Gastroesophageal sphincter (tissue), 4 donors: ENCODE data around the gene ZBED5. TPM values are rescaled to one million over a fixed set of nuclear protein-coding genes. Genes with fewer than 3 reads are reported as not detected.
"Not testable (repeated sequence)": the region's sequence is repeated elsewhere in the genome, so short reads cannot be mapped to it uniquely, and the experiment has no call there.

Experiments used
- ATAC-seq: fragments of 150-250 bp; one replicate; pipeline ENCODE4 v1.9.1; 2016; ENCODE audit warnings: mild to moderate bottlenecking, moderate library complexity
- H3K27ac ChIP-seq, 4 donors: fragments of 200-600 bp; sonication (generic) in 3 of 4; 1 replicate in 3 of 4; 2 replicates in 1 of 4; pipeline ENCODE4 v1.5.1; 2016 to 2019
- H3K27me3 ChIP-seq: fragments of 200-600 bp; sonication (generic); one replicate; pipeline ENCODE4 v1.5.1; 2019
- H3K36me3 ChIP-seq, 2 donors: fragments of 200-600 bp; sonication (generic); one replicate each; pipeline ENCODE4 v1.5.1; 2019; ENCODE audit warnings: control low read depth in 1 of 2
- H3K4me1 ChIP-seq, 3 donors: fragments of 200-600 bp; sonication (generic); 1 replicate in 2 of 3; 2 replicates in 1 of 3; pipeline ENCODE4 v1.5.1; 2016 to 2019; ENCODE audit warnings: control low read depth in 2 of 3
- H3K4me3 ChIP-seq, 2 donors: fragments of 200-600 bp; sonication (generic); one replicate each; pipeline ENCODE4 v1.5.1; 2019; ENCODE audit warnings: mild to moderate bottlenecking in 1 of 2, moderate library complexity in 1 of 2
- H3K9me3 ChIP-seq, 3 donors: fragments of 200-600 bp; sonication (generic); one replicate each; pipeline ENCODE4 v1.5.1; 2017 to 2019; ENCODE audit warnings: control low read depth in 2 of 3
- EP300 ChIP-seq: sonication (generic); formaldehyde crosslinking; IDR thresholded peaks from one replicate; pipeline ENCODE4 v1.6.1; 2017; ENCODE audit warnings: antibody characterized with exemption, mild to moderate bottlenecking
- POLR2A ChIP-seq, 2 donors: fragments of 450-650 bp; IDR thresholded peaks; one replicate each; pipeline ENCODE4 v1.6.1; 2017; ENCODE audit warnings: antibody characterized with exemption in 2 of 2, mild to moderate bottlenecking in 2 of 2, moderate library complexity in 1 of 2
- POLR2AphosphoS5 ChIP-seq: sonication (generic); formaldehyde crosslinking; IDR thresholded peaks from one replicate; pipeline ENCODE4 v1.6.1; 2017; ENCODE audit warnings: antibody characterized with exemption
- WGBS, 2 donors: methylation state at CpG; one replicate each; pipeline ENCODE4 v1.1.5; 2018; ENCODE audit warnings: low coverage in 1 of 2; 5-methylcytosine and 5-hydroxymethylcytosine counted together
- total RNA-seq, 4 donors: library from RNA; depleted of rRNA; stranded (reverse); fragments of >200 nt; gene quantifications; one replicate each; pipeline ENCODE4 v1.1.0, GENCODE V29; 2016
- TF ChIP-seq, protein P1 (sequence below), 4 experiments: fragments of 200-600 bp in 2 of 4; fragments of 450-650 bp in 2 of 4; sonication (generic) in 1 of 4; IDR thresholded peaks; one replicate each; pipeline ENCODE4 v1.5.1; 2017 to 2019; ENCODE audit warnings: antibody characterized with exemption in 4 of 4, mild to moderate bottlenecking in 2 of 4, moderate library complexity in 2 of 4

ZBED5 gene
- total RNA-seq, 4 donors from 2014 or later = 26.0 to 57.3 (median 41.7) TPM

DNA sequence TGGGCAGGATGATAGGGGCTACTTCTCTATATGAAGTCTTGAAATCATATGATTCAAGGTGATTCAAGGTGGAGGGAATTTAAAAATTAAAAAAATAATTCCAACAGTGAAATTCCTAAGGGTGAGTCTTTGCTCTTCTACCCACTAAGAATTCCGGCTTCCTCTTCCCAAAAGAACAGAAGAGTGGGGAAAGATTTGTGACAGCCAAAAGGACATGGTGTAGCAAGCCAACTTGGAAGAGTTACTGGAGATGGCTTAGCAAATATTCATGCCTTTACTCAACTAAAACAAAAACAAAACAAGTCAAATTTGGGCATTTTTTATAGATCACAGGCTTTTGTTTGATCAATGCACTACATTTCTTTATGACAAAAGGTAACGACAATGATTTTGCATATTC lies 12.3 kb downstream of the ZBED5 start:
- Histone ChIP-seq H3K36me3 (no peaks in the 10 kb centered on the region), H3K9me3 (no peaks in the 10 kb centered on the region), H3K4me1 (peaks cover 0 to 27% (median 3%) of the 10 kb centered on the region in 3 donors), H3K27ac (peak overlapping the region in 2 of 4 donors; percentile 30 to 38), H3K4me3 (no peak overlapping the region), H3K27me3 (no peaks in the 10 kb centered on the region)
- WGBS, 2 donors = 83 to 92% methylated on average over 1 of the region's 2 CpGs
- no peak for TF ChIP-seq EP300
- TF ChIP-seq, protein P1, sequence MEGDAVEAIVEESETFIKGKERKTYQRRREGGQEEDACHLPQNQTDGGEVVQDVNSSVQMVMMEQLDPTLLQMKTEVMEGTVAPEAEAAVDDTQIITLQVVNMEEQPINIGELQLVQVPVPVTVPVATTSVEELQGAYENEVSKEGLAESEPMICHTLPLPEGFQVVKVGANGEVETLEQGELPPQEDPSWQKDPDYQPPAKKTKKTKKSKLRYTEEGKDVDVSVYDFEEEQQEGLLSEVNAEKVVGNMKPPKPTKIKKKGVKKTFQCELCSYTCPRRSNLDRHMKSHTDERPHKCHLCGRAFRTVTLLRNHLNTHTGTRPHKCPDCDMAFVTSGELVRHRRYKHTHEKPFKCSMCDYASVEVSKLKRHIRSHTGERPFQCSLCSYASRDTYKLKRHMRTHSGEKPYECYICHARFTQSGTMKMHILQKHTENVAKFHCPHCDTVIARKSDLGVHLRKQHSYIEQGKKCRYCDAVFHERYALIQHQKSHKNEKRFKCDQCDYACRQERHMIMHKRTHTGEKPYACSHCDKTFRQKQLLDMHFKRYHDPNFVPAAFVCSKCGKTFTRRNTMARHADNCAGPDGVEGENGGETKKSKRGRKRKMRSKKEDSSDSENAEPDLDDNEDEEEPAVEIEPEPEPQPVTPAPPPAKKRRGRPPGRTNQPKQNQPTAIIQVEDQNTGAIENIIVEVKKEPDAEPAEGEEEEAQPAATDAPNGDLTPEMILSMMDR (IDR thresholded peaks at IDR 0.05) = no peak
- TF ChIP-seq POLR2AphosphoS5 = no peak
- no peak for ATAC-seq

DNA sequence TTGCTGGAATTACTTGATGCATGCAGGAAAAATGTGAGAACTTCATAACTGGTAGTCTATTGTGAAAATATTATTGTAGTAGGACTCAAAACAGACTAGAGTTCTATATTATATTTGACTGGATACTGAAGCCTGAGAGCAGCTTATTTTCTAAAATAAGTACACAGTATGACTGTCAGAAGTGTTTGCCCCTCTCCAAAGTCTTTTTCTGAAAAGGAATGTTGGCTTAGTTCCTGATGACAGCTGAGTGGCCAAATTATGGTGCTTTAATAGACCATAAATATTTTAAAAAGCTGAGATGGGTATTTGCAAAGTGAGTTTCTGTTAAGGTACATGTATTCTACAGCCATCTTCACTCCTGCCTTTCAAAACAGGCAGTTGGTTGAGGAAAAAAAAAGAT lies 13.1 kb downstream of the ZBED5 start:
- Histone ChIP-seq H3K27me3 (no peaks in the 10 kb centered on the region), H3K27ac (peak overlapping the region in 3 of 4 donors; percentile 21 to 38 (median 30)), H3K36me3 (no peaks in the 10 kb centered on the region), H3K4me3 (no peak overlapping the region), H3K9me3 (no peaks in the 10 kb centered on the region), H3K4me1 (peaks cover 0 to 27% (median 3%) of the 10 kb centered on the region in 3 donors)
- ATAC-seq = no peak
- TF ChIP-seq POLR2AphosphoS5 = no peak
- no peak for TF ChIP-seq POLR2A (IDR thresholded peaks at IDR 0.05)
- TF ChIP-seq EP300 = no peak
- TF ChIP-seq, protein P1 (IDR thresholded peaks at IDR 0.05) = no peak

DNA sequence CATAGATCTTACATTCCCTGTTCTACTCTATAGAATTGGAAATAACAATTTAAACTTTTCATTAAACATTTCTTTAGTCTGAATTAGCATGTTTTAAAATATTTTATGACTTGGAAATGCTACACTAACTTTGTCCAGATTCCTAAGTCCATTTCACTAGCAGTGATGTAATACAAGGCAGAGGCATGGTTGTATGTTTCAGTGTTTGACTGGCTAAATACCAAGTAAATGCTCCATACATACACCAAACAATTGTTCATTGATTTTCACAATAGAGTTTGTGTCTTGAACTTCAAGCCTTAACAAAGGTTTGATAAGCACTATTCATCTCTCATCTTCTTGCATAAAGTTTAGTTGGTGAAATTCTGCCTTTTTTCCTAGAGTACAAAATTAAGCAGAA lies 13.5 kb downstream of the ZBED5 start:
- no peaks in the 10 kb centered on the region for H3K36me3 ChIP-seq
- H3K27me3 ChIP-seq = no peaks in the 10 kb centered on the region
- no peaks in the 10 kb centered on the region for H3K9me3 ChIP-seq
- H3K4me1 ChIP-seq = peaks cover 0 to 27% (median 3%) of the 10 kb centered on the region in 3 donors
- H3K4me3 ChIP-seq = no peak overlapping the region
- no peak for ATAC-seq
- TF ChIP-seq POLR2A (IDR thresholded peaks at IDR 0.05) = no peak
- no peak for TF ChIP-seq EP300
- no peak for TF ChIP-seq POLR2AphosphoS5
- TF ChIP-seq, protein P1 (IDR thresholded peaks at IDR 0.05) = no peak
- H3K27ac ChIP-seq = peak overlapping the region in 3 of 4 donors; percentile 21 to 38 (median 30)

DNA sequence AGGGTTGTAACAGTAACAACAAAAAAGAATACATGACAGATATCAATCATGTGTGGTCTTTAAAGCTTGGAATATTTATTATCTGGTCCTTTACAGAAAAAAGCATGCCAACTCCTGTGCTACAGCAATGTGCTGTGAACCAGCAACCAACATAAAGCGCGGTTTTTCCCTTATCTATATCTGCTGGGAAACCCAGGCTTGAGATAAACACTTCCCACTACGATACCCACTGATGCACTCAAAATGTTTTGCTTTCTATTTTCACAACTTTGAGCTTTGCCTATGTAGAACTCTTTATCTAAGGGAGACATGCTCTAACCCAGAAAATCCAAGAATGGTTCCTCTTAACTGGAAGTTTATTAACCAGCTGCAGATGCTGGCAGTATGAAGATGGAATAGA lies 19.0 kb downstream of the ZBED5 start:
- no peaks in the 10 kb centered on the region for H3K9me3 ChIP-seq
- H3K4me3 ChIP-seq = no peak overlapping the region
- H3K27me3 ChIP-seq = no peaks in the 10 kb centered on the region
- no peak overlapping the region for H3K27ac ChIP-seq
- ATAC-seq = no peak
- H3K36me3 ChIP-seq = no peaks in the 10 kb centered on the region
- H3K4me1 ChIP-seq = no peaks in the 10 kb centered on the region
- WGBS, 2 donors = 38 to 71% methylated on average over 3 of the region's 3 CpGs
- TF ChIP-seq EP300 (no peak), POLR2A (IDR thresholded peaks at IDR 0.05) (no peak), POLR2AphosphoS5 (no peak)
- TF ChIP-seq, protein P1 (IDR thresholded peaks at IDR 0.05) = no peak

DNA sequence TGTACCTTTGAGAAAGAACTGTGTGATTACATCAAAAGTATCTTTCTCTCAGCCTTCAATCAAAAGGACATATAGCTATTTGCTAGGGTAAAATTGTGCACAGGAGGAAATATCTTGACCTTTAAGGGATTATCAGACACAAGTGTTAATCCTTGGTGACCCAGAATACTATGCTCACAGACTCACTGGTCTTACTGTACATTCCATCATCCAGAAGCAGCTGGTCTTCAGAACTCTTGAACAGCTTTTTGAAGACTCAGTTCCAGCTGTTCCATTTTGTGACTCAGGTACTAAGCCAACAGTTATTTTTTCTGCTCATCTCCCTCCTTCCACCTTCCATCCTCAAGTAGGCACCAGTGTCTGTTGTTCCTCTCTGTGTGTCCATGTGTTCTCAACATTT lies 19.8 kb downstream of the ZBED5 start:
- H3K36me3 ChIP-seq = no peaks in the 10 kb centered on the region
- H3K4me3 ChIP-seq = no peak overlapping the region
- no peak for ATAC-seq
- H3K27me3 ChIP-seq = no peaks in the 10 kb centered on the region
- H3K27ac ChIP-seq = no peak overlapping the region
- TF ChIP-seq EP300 (no peak), POLR2AphosphoS5 (no peak), POLR2A (IDR thresholded peaks at IDR 0.05) (no peak)
- TF ChIP-seq, protein P1 (IDR thresholded peaks at IDR 0.05) = no peak
- H3K9me3 ChIP-seq = no peaks in the 10 kb centered on the region
- H3K4me1 ChIP-seq = no peaks in the 10 kb centered on the region

DNA sequence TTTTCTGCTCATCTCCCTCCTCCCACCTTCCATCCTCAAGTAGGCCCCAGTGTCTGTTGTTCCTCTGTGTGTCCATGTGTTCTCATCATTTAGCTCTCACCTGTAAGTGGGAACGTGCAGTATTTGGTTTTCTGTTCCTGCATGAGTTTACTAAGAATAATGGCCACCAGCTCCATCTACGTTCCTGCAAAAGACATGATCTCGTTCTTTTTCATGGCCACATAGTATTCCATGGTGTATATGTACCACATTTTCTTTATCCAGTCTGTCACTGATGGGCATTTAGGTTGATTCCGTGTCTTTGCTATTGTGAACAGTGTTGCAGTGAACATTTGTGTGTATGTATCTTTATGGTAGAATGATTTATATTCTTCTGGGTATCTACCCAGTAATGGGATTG lies 21.0 kb downstream of the ZBED5 start:
- 84 to 89% methylated on average over 3 to 4 of the region's 4 CpGs for WGBS, 2 donors
- H3K9me3 ChIP-seq, H3K27me3 ChIP-seq, H3K27ac ChIP-seq, ATAC-seq, H3K36me3 ChIP-seq, H3K4me3 ChIP-seq, H3K4me1 ChIP-seq: not testable (repeated sequence)
